NCI-H128 (cell line): ENCODE results near the gene FAAP20.

Experiments used
- DNase-seq: peaks from one replicate; lab custom pipeline; 2025; ENCODE audit not compliant: unreplicated experiment; lab: John Stamatoyannopoulos, UW

The FAAP20 gene

GRCh38 chr1:2180297-2181245 lies 14.0 kb downstream of the FAAP20 start:
- DNase-seq = no peak

DNA sequence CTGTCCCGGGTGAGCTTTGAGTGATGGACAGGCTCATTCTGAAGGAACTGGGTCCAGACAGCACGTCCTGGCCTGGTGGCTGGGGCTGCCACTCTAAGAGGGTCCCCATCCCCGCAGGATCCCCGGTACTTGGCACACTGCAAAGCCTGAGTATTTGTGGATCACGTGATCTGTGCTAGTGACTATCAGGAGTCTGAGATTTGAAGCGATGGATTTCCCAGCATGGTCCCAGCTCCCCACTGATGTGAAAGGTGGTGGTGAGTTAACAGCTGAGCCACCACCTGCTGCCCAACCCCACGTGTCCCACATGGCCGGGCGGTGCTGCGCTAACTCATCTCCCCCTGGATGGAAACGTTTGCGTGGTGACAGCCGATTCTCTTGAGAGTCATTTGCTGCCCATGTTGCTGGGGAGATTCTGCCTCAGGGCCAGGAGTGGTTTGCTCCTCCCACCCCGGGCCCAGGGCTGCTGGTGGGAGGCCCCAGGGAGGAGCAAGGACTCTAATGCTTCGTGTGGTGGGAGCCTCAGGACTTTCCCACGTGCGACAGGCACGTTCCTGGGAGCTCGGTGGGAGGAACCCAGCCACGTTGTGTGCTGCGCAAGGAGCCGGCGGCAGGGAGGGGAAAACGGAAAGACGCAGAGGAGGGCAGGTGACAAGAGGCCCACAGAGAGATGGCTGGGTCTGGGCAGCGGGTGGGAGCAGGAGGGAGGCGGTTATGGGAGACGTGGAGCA lies 15.1 kb downstream of the FAAP20 start:
- no peak for DNase-seq

DNA sequence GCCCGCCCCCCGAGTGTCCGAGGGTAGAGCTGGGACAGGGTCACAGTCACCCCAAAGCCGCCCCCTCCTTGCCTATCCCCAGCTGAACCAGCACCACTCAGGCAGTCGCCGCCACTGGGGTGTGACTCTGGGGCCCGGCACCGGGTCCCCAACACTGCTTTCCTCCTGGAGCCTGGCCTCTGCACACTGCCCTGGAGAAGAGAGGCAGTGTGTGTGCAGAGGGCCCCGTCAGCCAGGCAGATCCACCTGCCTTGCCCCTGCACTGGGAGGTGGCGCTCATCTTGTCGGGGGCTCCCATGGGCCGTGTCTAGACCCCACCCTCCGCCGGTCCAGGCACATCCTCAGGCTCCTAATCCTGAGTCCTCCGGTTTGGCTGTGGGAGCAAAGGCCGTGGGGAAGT lies 15.7 kb downstream of the FAAP20 start:
- DNase-seq = no peak

- DNase-seq = no peak
Measured at GRCh38 chr1:2177946-2178538, 16.5 kb downstream of the FAAP20 start.

GRCh38 chr1:2177541-2177940 lies 17.0 kb downstream of the FAAP20 start:
- DNase-seq = no peak

DNA sequence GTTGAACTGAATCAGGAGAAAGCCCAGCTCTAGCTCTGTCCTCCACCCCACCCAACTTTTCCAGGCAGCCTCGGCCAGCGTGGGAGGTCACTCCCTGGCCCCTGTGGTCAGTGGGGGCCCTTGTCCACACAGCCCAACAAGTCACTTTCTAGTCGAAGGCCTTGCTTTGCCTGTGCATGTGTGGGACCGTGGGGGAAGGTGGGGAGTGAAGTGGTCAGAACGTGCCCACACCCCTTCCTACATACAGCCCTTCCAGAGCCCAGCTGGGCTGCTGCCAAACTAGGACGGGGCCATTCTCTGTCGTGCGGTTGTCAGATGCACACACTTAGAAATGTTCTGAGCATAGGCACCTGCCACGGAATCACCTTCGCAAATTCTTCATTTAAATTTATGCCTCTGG lies 18.0 kb downstream of the FAAP20 start:
- no peak for DNase-seq

- no peak for DNase-seq
Measured at GRCh38 chr1:2175681-2176454, 18.7 kb downstream of the FAAP20 start.

DNA sequence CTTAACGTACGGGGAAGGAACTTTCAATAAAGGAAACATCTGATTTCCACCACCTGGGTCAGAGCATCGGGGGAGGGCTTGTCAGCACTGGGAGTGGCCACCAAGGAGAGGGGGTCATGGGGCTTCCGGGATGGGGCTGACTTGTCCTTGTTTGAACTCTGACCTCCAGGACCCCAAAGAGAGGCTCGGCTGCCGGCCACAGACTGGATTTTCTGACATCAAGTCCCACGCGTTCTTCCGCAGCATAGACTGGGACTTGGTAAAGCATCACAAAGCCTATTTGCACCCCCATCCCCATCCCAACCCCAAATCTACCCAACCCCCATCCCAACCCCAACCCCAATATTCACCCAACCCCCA lies 19.5 kb downstream of the FAAP20 start:
- DNase-seq = no peak

- peak; percentile 13 for DNase-seq
Measured at GRCh38 chr1:2174348-2175054, 20.1 kb downstream of the FAAP20 start.

- DNase-seq = no peak
Measured at GRCh38 chr1:2173546-2174347, 20.8 kb downstream of the FAAP20 start.

- no peak for DNase-seq
Measured at GRCh38 chr1:2172551-2173146, 21.9 kb downstream of the FAAP20 start.

DNA sequence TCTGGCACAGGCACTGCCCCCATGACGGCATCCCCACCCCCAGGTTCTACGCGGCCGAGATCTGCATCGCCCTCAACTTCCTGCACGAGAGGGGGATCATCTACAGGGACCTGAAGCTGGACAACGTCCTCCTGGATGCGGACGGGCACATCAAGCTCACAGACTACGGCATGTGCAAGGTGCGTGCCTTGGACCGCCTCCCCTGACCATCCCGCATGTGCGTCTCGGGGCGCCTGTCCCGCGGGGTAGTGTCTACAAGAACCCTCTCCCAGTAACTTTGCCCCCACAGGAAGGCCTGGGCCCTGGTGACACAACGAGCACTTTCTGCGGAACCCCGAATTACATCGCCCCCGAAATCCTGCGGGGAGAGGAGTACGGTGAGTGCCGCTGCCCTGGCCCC lies 22.6 kb downstream of the FAAP20 start:
- DNase-seq = no peak

- no peak for DNase-seq
Measured at GRCh38 chr1:2170211-2170610, 24.4 kb downstream of the FAAP20 start.

DNA sequence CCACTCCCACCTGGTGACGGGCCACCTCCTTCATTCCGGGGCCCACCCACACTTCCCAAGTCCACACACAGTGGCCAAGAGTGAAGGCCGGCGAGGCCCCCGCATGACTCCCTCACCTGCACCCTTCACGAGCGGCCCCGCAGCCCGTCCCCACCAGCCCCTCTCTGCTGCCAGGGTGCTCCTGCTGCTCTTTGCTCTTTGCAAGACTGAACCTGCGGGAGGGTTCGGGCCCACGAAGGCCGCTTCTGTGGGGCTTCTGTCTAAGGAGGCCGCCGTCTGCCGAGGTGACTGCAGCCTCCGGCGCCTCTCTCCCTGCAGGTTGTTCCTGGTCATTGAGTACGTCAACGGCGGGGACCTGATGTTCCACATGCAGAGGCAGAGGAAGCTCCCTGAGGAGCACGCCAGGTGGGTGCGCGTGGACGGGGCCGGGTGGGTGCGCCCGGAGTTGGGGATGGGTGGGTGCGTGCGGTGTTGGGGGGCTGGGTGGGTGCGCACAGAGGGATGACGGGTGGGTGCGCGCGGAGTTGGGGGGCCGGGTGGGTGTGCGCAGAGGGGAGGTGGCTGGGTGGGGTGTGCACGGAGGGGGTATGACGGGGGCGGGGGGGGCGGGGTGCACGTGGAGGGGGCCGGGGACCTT lies 25.3 kb downstream of the FAAP20 start:
- no peak for DNase-seq

GRCh38 chr1:2168535-2168934 lies 26.0 kb downstream of the FAAP20 start:
- no peak for DNase-seq

DNA sequence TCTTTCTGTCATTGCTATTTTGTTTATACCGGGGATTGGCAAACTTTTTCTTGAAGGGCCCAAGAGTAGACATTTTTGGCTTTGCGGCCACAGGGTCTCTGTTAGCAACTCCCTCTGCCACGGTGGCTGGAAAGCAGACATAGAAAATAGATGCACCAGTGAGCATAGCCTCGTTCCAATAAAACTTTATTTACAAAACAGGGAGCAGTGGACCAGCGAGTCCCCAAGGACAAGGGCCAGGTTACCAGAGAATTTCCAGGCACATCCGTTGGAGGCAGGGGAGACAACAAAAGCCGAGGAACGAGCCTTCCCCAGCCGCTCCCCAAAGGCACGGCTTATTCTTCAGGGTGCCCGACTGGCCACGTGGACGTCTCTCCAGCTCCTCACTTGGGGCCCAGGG lies 26.5 kb downstream of the FAAP20 start:
- no peak for DNase-seq

DNA sequence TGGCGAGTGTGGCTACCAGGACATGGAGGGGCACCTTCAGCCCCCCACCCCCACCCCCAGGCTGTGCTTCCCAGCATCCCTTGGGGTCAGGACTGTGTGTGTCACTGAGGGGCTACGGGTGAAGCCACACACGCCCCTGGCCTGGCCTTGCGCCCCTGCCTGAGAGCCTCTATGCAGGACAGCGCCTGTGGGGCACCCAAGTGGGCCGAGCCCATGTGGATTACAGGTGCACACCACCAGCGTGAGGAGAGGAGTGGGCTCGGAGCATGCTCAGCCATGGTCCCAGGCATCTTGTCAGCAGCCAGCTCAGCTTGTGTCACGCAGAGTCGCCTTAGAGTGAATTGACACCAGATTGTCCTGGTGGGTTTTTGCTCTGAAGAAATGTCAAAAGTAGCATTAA lies 27.9 kb downstream of the FAAP20 start:
- DNase-seq = no peak

DNA sequence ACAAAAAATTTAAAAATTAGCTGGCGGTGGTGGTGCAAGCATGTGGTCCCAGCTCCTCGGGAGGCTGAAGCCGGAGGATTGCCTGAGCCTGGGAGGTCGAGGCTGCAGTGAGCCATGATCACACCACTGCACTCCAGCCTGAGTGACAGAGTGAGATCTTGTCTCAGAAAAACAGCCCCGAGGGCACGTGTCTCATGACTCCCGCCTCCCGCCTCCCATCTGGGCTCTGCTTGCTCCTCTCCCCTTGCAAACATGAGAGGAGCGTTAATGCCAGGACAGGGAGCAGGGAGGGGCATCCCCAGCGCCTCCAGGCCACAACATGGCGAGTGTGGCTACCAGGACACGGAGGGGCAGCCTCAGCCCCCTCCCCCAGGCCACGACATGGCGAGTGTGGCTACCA lies 28.3 kb downstream of the FAAP20 start:
- DNase-seq = no peak

- DNase-seq = no peak
Measured at GRCh38 chr1:2165646-2166045, 28.9 kb downstream of the FAAP20 start.
